Motor neuron (in vitro differentiated cells): Measurements from ENCODE around the gene SLC25A17. TPM values are rescaled to one million over a fixed set of nuclear protein-coding genes. Genes with fewer than 3 reads are reported as not detected.
A peak's percentile ranks its signal among the peaks of the same experiment; 100 is the strongest.
"Not testable (repeated sequence)": the region's sequence is repeated elsewhere in the genome, so short reads cannot be mapped to it uniquely, and the experiment has no call there.

Experiments used
- ATAC-seq, 8 experiments: fragments of 200-7000 bp; cut with Tn5 transposase; replicated peaks in 6 of 8; 2 replicates each; pipeline ENCODE4 v1.8.0; 2021; ENCODE audit warnings: mild to moderate bottlenecking in 8 of 8, moderate library complexity in 8 of 8
- H3K27ac ChIP-seq, 2 donors: fragments of 250-450 bp; sonication (Bioruptor Pico); 2 replicates each; pipeline ENCODE4 v1.9.0; 2021; ENCODE audit warnings: antibody characterized with exemption in 2 of 2, mild to moderate bottlenecking in 2 of 2, moderate library complexity in 1 of 2
- H3K4me1 ChIP-seq, 2 donors: fragments of 250-450 bp; sonication (Bioruptor Pico); replicated peaks in 1 of 2; 2 replicates each; pipeline ENCODE4 v1.6.1; 2021; ENCODE audit warnings: antibody characterized with exemption in 2 of 2, mild to moderate bottlenecking in 2 of 2, moderate library complexity in 1 of 2
- H3K4me3 ChIP-seq, 5 donors: fragments of 250-450 bp; sonication (Bioruptor Pico); 2 replicates each; pipeline ENCODE4 v1.9.0; 2021; ENCODE audit warnings: antibody characterized with exemption in 5 of 5, mild to moderate bottlenecking in 5 of 5, moderate library complexity in 4 of 5
- whole genome bisulfite sequencing, 10 experiments: fragments of 450-650 bp; shearing (Covaris generic); methylation state at CpG; one replicate each; pipeline ENCODE4 v1.0.0; 2022; 5-methylcytosine and 5-hydroxymethylcytosine counted together
- in situ Hi-C, 9 experiments: fragments of 400-800 bp; cut with MboI; loops; one replicate each; pipeline ENCODE4 v1.15.0; 2021; ENCODE audit warnings: low sequenced_read_pairs in 9 of 9, low pct_unique_long_range_greater_than_20kb in 2 of 9; ENCODE audit not compliant: unreplicated experiment in 9 of 9
- total RNA-seq, 8 experiments: library from RNA; unstranded; fragments of 300-600 nt; gene quantifications; 2 replicates each; pipeline versions ENCODE4 v1.2.3 to v1.2.4, GENCODE V29; 2022

SLC25A17 gene
- total RNA-seq, 8 experiments from 2014 or later = 11.6 to 25.9 (median 19.3) TPM

GRCh38 chr22:40768206-40768605 is 50.9 kb downstream of the SLC25A17 start:
- H3K27ac ChIP-seq = no peak overlapping the region
- peaks cover 0 to 4% of the 10 kb centered on the region in 2 donors for H3K4me1 ChIP-seq
- 83 to 100% (median 100%) methylated on average over 1 of the region's 1 CpG; no CpG with 5 or more reads in 5 of the 10 experiments for WGBS, 10 experiments
- in situ Hi-C loops = loop anchor here in 1 of 9 experiments (25.0 kb wide), 1 partner anchor 94 kb away; the partner anchor contains the start of genes DNAJB7, ST13 and XPNPEP3
- H3K4me3 ChIP-seq = no peak overlapping the region
- ATAC-seq = no peak

GRCh38 chr22:40766956-40767355 is 52.2 kb downstream of the SLC25A17 start:
- Histone ChIP-seq H3K4me3 (no peak overlapping the region), H3K27ac (no peak overlapping the region), H3K4me1 (peaks cover 0 to 4% of the 10 kb centered on the region in 2 donors)
- no peak for ATAC-seq
- 80 to 100% (median 95%) methylated on average over 1 to 2 of the region's 2 CpGs; no CpG with 5 or more reads in 6 of the 10 experiments for WGBS, 10 experiments
- in situ Hi-C loops = loop anchor here in 1 of 9 experiments (25.0 kb wide), 1 partner anchor 95 kb away; the partner anchor contains the start of genes DNAJB7, ST13 and XPNPEP3

GRCh38 chr22:40764763-40765441 is 54.2 kb downstream of the SLC25A17 start:
- peaks cover 0 to 4% of the 10 kb centered on the region in 2 donors for H3K4me1 ChIP-seq
- peak in 3 of 8 experiments; percentile 90 to 92 (median 92) for ATAC-seq
- WGBS, 10 experiments = 0 to 100% (median 90%) methylated on average over 2 to 6 of the region's 6 CpGs; no CpG with 5 or more reads in 1 of the 10 experiments
- in situ Hi-C loops = loop anchor here in 1 of 9 experiments (25.0 kb wide), 1 partner anchor 97 kb away; the partner anchor contains the start of genes DNAJB7, ST13 and XPNPEP3
- H3K4me3 ChIP-seq = no peak overlapping the region
- no peak overlapping the region for H3K27ac ChIP-seq

GRCh38 chr22:40759294-40759840 is 59.8 kb downstream of the SLC25A17 start:
- Histone ChIP-seq H3K4me1 (no peaks in the 10 kb centered on the region), H3K27ac (no peak overlapping the region), H3K4me3 (no peak overlapping the region)
- WGBS, 10 experiments = 72 to 100% (median 92%) methylated on average over 2 to 6 of the region's 6 CpGs
- no peak for ATAC-seq
- in situ Hi-C loops = loop anchor here in 1 of 9 experiments (10.0 to 25.0 kb wide), 2 partner anchors 75 to 103 kb away; partner anchors contain the start of genes DNAJB7, ST13 and XPNPEP3

GRCh38 chr22:40758851-40759250 is 60.3 kb downstream of the SLC25A17 start:
- 57 to 100% (median 94%) methylated on average over 1 to 12 of the region's 13 CpGs; no CpG with 5 or more reads in 1 of the 10 experiments for WGBS, 10 experiments
- in situ Hi-C loops = loop anchor here in 1 of 9 experiments (10.0 to 25.0 kb wide), 2 partner anchors 74 to 103 kb away; partner anchors contain the start of genes DNAJB7, ST13 and XPNPEP3
- ATAC-seq, H3K4me1 ChIP-seq, H3K27ac ChIP-seq, H3K4me3 ChIP-seq: not testable (repeated sequence)

- Histone ChIP-seq H3K27ac (no peak overlapping the region), H3K4me3 (no peak overlapping the region), H3K4me1 (no peaks in the 10 kb centered on the region)
- in situ Hi-C loops = loop anchor here in 1 of 9 experiments (10.0 to 25.0 kb wide), 2 partner anchors 74 to 104 kb away; partner anchors contain the start of genes DNAJB7, ST13 and XPNPEP3
- WGBS, 10 experiments = 80 to 100% (median 92%) methylated on average over 1 to 3 of the region's 3 CpGs; no CpG with 5 or more reads in 1 of the 10 experiments
- ATAC-seq = no peak
Observed at GRCh38 chr22:40758390-40758789, 60.8 kb downstream of the SLC25A17 start.

- in situ Hi-C loops = loop anchor here in 1 of 9 experiments (10.0 to 25.0 kb wide), 2 partner anchors 72 to 105 kb away; partner anchors contain the start of genes DNAJB7, ST13 and XPNPEP3
- H3K27ac ChIP-seq = no peak overlapping the region
- WGBS, 10 experiments = 20 to 100% (median 87%) methylated on average over 1 to 3 of the region's 3 CpGs; no CpG with 5 or more reads in 2 of the 10 experiments
Observed at GRCh38 chr22:40757071-40757470, 62.1 kb downstream of the SLC25A17 start.

GRCh38 chr22:40753114-40753513 is 66.0 kb downstream of the SLC25A17 start:
- Histone ChIP-seq H3K4me1 (no peaks in the 10 kb centered on the region), H3K27ac (no peak overlapping the region), H3K4me3 (no peak overlapping the region)
- in situ Hi-C loops = loop anchor here in 1 of 9 experiments (10.0 to 25.0 kb wide), 2 partner anchors 68 to 109 kb away; partner anchors contain the start of genes DNAJB7, ST13 and XPNPEP3
- no peak for ATAC-seq
- 70 to 100% (median 93%) methylated on average over 2 to 8 of the region's 11 CpGs for WGBS, 10 experiments

More at GRCh38 chr22:40757071-40757470, 62.1 kb downstream of the SLC25A17 start:
- H3K4me1 ChIP-seq = no peaks in the 10 kb centered on the region
- no peak overlapping the region for H3K4me3 ChIP-seq
- peak in 3 of 8 experiments; percentile 69 to 89 (median 88) for ATAC-seq

- WGBS, 10 experiments = 40 to 100% (median 61%) methylated on average over 1 to 3 of the region's 3 CpGs
- Histone ChIP-seq H3K4me3 (no peak overlapping the region), H3K4me1 (no peaks in the 10 kb centered on the region), H3K27ac (no peak overlapping the region)
- no peak for ATAC-seq
- in situ Hi-C loops = loop anchor here in 1 of 9 experiments (10.0 to 25.0 kb wide), 2 partner anchors 66 to 111 kb away; partner anchors contain the start of genes DNAJB7, ST13 and XPNPEP3
Observed at GRCh38 chr22:40751250-40751649, 67.9 kb downstream of the SLC25A17 start.

GRCh38 chr22:40749829-40750228 is 69.3 kb downstream of the SLC25A17 start:
- no peaks in the 10 kb centered on the region for H3K4me1 ChIP-seq
- H3K4me3 ChIP-seq = no peak overlapping the region
- in situ Hi-C loops = loop anchor here in 1 of 9 experiments (10.0 to 25.0 kb wide), 2 partner anchors 65 to 112 kb away; partner anchors contain the start of genes DNAJB7, ST13 and XPNPEP3
- H3K27ac ChIP-seq = no peak overlapping the region
- no peak for ATAC-seq

GRCh38 chr22:40748388-40749355 is 70.5 kb downstream of the SLC25A17 start:
- H3K4me1 ChIP-seq = no peaks in the 10 kb centered on the region
- in situ Hi-C loops = no loop called here
- no peak overlapping the region for H3K4me3 ChIP-seq
- WGBS, 10 experiments = 40 to 94% (median 88%) methylated on average over 1 to 12 of the region's 19 CpGs; no CpG with 5 or more reads in 2 of the 10 experiments
- H3K27ac ChIP-seq = no peak overlapping the region
- ATAC-seq = no peak

- in situ Hi-C loops = no loop called here
- Histone ChIP-seq H3K4me1 (peaks cover 2 to 6% of the 10 kb centered on the region in 2 donors), H3K4me3 (no peak overlapping the region), H3K27ac (no peak overlapping the region)
- WGBS, 10 experiments = 13 to 80% (median 24%) methylated on average over 1 of the region's 1 CpG; no CpG with 5 or more reads in 6 of the 10 experiments
- peak in 2 of 8 experiments; percentile 26 to 40 for ATAC-seq
Observed at GRCh38 chr22:40747361-40747760, 71.8 kb downstream of the SLC25A17 start.
